ENCODE measurements around the gene ACTR5.

- no peak for TF ChIP-seq POLR2AphosphoS5 (IDR thresholded peaks at IDR 0.05)
- TF ChIP-seq, protein P1, sequence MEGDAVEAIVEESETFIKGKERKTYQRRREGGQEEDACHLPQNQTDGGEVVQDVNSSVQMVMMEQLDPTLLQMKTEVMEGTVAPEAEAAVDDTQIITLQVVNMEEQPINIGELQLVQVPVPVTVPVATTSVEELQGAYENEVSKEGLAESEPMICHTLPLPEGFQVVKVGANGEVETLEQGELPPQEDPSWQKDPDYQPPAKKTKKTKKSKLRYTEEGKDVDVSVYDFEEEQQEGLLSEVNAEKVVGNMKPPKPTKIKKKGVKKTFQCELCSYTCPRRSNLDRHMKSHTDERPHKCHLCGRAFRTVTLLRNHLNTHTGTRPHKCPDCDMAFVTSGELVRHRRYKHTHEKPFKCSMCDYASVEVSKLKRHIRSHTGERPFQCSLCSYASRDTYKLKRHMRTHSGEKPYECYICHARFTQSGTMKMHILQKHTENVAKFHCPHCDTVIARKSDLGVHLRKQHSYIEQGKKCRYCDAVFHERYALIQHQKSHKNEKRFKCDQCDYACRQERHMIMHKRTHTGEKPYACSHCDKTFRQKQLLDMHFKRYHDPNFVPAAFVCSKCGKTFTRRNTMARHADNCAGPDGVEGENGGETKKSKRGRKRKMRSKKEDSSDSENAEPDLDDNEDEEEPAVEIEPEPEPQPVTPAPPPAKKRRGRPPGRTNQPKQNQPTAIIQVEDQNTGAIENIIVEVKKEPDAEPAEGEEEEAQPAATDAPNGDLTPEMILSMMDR (IDR thresholded peaks at IDR 0.05), result no peak
- no peak for TF ChIP-seq POLR2A (IDR thresholded peaks at IDR 0.05)
- no peak for TF ChIP-seq EP300 (IDR thresholded peaks at IDR 0.05)
These were observed 17.8 kb downstream of the ACTR5 start for GRCh38 chr20:38766071-38766470.
